Motor neuron (in vitro differentiated cells): ENCODE data around the gene AGPAT4. TPM values are rescaled to one million over a fixed set of nuclear protein-coding genes. Genes with fewer than 3 reads are reported as not detected.
"Not testable (repeated sequence)": the region's sequence is repeated elsewhere in the genome, so short reads cannot be mapped to it uniquely, and the experiment has no call there.

ENCODE experiments used
- ATAC-seq, 8 experiments: fragments of 200-7000 bp; cut with Tn5 transposase; replicated peaks in 6 of 8; 2 replicates each; pipeline ENCODE4 v1.8.0; 2021; ENCODE audit warnings: mild to moderate bottlenecking in 8 of 8, moderate library complexity in 8 of 8
- H3K27ac ChIP-seq, 2 donors: fragments of 250-450 bp; sonication (Bioruptor Pico); 2 replicates each; pipeline ENCODE4 v1.9.0; 2021; ENCODE audit warnings: antibody characterized with exemption in 2 of 2, mild to moderate bottlenecking in 2 of 2, moderate library complexity in 1 of 2
- H3K4me1 ChIP-seq, 2 donors: fragments of 250-450 bp; sonication (Bioruptor Pico); replicated peaks in 1 of 2; 2 replicates each; pipeline ENCODE4 v1.6.1; 2021; ENCODE audit warnings: antibody characterized with exemption in 2 of 2, mild to moderate bottlenecking in 2 of 2, moderate library complexity in 1 of 2
- H3K4me3 ChIP-seq, 5 donors: fragments of 250-450 bp; sonication (Bioruptor Pico); 2 replicates each; pipeline ENCODE4 v1.9.0; 2021; ENCODE audit warnings: antibody characterized with exemption in 5 of 5, mild to moderate bottlenecking in 5 of 5, moderate library complexity in 4 of 5
- WGBS, 10 experiments: fragments of 450-650 bp; shearing (Covaris generic); methylation state at CpG; one replicate each; pipeline ENCODE4 v1.0.0; 2022; 5-methylcytosine and 5-hydroxymethylcytosine counted together
- in situ Hi-C, 9 experiments: fragments of 400-800 bp; cut with MboI; loops; one replicate each; pipeline ENCODE4 v1.15.0; 2021; ENCODE audit warnings: low sequenced_read_pairs in 9 of 9, low pct_unique_long_range_greater_than_20kb in 2 of 9; ENCODE audit not compliant: unreplicated experiment in 9 of 9
- total RNA-seq, 8 experiments: library from RNA; unstranded; fragments of 300-600 nt; gene quantifications; 2 replicates each; pipeline versions ENCODE4 v1.2.3 to v1.2.4, GENCODE V29; 2022

AGPAT4 gene
- total RNA-seq, 8 experiments from 2014 or later = 2.1 to 42.2 (median 18.6) TPM

DNA sequence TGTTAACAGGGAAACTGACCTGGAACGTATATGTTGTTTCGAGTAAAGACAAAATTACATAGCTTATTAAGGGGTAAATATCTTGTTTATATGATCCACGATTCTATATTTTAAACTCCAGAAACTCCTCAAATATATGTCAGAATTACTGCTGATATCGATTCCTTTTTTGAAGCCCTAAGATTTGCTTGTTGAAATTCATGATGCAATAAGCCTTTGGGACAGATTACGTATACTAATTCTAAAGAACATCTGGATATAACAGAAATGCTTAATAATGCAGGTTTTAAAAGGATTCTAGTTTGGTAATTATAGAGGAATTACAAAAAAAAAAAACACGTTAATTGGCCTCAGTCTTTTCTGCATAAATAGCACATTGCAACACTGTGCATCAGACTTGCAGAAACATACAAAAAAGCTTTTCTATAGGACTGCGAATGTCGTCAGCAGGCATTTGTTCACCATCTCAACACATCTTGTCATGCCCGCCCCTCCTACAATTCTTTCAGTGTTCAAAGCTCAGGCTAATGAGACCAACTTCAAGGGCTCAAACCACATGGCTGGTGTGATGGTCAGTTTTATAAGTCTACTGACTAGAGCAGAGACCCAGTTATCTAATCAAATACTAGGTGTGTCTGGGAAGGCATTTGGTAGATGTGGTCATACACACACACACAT, 74.9 kb downstream of the AGPAT4 start:
- Histone ChIP-seq H3K4me3 (no peak overlapping the region), H3K27ac (no peak overlapping the region), H3K4me1 (peaks cover 19 to 30% of the 10 kb centered on the region in 2 donors)
- in situ Hi-C loops = no loop called here
- ATAC-seq = peak in 4 of 8 experiments; percentile 23 to 72 (median 36)
- 74 to 100% (median 91%) methylated on average over 1 to 9 of the region's 9 CpGs for WGBS, 10 experiments

DNA sequence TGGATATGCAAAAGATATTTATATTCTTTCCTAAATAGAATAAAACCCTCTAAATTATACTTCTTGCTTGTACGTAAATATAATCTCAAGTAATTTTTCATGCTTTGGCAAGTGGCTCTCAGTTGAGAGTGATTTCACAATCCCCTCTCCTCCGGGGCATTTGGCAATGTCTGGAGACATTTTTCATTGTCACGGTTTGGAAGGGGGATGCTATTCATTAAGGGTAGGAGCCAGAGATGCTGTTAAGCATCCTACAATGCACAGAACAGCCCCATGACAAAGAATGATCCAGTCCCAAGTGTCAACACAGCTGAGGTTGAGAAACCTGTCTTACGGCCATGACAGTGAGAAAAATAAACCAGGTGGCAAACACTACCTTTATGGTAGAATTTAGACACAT, 75.7 kb downstream of the AGPAT4 start:
- 0 to 97% (median 88%) methylated on average over 1 to 4 of the region's 4 CpGs for WGBS, 10 experiments
- Histone ChIP-seq H3K4me1 (peaks cover 19 to 26% of the 10 kb centered on the region in 2 donors), H3K27ac (no peak overlapping the region), H3K4me3 (no peak overlapping the region)
- ATAC-seq = no peak
- in situ Hi-C loops = no loop called here

DNA sequence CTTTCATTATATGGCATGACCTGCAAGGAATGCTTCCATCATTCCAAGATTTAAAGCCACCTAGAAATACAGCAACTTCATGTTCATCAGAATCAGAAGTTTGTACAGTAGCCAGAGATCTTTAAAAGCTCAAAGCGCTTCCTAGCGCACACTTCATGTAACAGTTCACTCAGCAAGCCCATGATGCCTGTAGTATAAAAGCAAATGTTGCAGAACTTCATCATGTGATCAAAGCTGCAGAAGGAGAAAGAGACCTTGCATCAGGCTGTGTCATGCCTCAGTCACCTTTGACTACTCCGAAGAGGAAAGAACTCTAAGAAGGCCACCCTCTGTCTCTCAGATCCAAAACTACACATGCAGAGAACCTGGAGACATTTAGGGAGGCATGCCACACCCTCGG, 78.5 kb downstream of the AGPAT4 start:
- WGBS, 10 experiments = 92 to 100% (median 100%) methylated on average over 1 to 4 of the region's 4 CpGs; no CpG with 5 or more reads in 3 of the 10 experiments
- in situ Hi-C loops = no loop called here
- peak in 3 of 8 experiments; percentile 34 to 61 (median 50) for ATAC-seq
- Histone ChIP-seq H3K4me3 (no peak overlapping the region), H3K4me1 (peaks cover 11 to 12% of the 10 kb centered on the region in 2 donors), H3K27ac (no peak overlapping the region)

DNA sequence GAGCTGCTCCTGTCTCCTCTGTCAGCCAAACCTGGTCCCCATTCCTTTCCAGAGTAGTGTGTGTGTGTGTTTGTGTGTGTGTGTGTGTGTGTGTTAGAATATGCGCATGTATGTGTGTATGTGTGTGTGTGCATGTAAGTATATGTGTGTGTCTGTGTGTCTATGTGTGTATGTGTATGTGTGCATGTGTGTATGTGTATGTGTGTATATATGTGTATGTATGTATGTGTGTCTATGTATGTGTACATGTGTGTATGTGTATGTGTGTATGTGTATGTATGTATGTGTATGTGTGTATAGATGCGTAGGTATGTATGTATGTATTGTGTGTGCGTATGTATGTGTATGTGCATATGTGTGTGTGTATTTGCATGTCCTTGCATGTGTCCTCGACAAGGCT, 79.5 kb downstream of the AGPAT4 start:
- no peak for ATAC-seq
- WGBS, 10 experiments = 60 to 96% (median 93%) methylated on average over 2 to 3 of the region's 4 CpGs; no CpG with 5 or more reads in 5 of the 10 experiments
- Histone ChIP-seq H3K27ac (no peak overlapping the region), H3K4me3 (no peak overlapping the region), H3K4me1 (peaks cover 1 to 2% of the 10 kb centered on the region in 2 donors)
- in situ Hi-C loops = no loop called here

DNA sequence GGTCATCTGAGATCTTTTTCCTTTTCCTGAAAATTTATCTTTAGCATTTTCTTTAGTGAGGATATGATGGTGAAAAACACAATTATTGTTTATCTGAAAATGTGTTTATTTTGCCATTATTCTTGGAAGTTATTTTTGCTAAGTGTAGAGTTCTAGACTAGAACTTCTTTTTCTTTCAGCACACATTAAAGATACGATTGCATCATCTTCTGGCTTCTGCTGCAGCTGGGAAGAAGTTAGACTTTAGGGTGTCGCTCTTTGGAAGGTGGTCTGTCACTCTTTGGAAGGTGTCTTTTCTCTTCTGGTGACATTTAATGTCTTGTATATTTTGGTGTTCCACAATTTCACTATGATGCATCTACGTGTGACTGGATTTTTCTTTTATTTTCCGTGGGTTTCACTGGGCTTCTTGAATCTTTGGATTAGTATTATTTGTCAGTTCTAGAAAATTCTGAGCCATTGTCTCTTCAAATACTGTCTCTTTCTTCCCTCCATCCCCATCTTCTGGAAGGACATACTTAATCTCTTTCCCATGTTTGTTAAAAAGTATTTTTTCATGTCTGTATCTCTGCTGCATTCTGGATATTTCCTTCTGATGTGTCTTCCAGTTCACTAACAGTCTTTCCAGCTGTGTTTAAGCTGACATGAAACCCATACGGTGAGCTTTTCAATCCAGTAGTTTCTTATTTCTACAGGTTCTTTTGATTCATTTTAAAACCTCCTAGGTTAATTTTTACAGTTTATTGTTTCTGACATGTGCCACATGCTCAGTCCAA, 81.0 kb downstream of the AGPAT4 start:
- Histone ChIP-seq H3K4me1 (no peaks in the 10 kb centered on the region), H3K4me3 (no peak overlapping the region), H3K27ac (no peak overlapping the region)
- in situ Hi-C loops = no loop called here
- ATAC-seq = no peak
- 80 to 100% (median 95%) methylated on average over 2 to 5 of the region's 5 CpGs for WGBS, 10 experiments

DNA sequence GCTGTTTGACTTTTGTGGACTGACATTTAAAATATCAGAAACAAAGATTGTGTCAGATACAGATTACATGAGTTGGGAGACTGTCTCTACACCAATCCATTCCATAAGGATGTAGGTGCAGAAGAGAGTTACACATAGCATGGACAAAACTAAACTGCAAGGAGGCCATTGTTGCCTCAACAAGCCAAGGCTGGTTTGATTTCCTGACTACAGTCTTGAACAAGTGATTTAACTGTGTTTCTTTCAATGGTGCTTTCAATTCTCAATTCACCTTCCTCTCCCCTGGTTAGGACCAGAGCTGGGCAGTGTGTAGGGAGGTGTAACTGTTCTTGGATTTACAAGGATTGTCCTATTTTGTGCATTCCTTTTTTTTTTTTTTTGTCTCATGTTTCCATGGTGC, 82.2 kb downstream of the AGPAT4 start:
- in situ Hi-C loops = no loop called here
- no peak overlapping the region for H3K4me3 ChIP-seq
- H3K27ac ChIP-seq = no peak overlapping the region
- no peaks in the 10 kb centered on the region for H3K4me1 ChIP-seq
- no peak for ATAC-seq

DNA sequence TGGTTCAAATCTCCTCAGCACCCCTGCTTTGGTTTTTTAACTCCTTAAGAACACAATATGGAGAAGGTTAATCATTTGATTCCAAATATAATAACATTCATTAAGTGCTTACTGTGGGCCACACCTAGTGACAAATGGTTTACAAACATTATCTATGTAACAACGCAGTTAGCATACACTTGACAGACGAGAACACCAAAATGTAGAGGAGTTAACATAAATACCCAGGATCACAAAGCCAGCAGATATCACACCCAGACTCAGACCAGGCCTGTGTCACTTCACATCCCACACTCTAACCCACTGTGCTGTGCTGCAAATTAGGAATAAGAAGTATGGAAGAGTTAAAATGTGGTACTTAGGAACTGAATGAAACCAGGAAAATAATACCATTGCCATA, 82.9 kb downstream of the AGPAT4 start:
- WGBS, 10 experiments = 0 to 100% (median 92%) methylated on average over 1 to 2 of the region's 2 CpGs; no CpG with 5 or more reads in 2 of the 10 experiments
- H3K4me1 ChIP-seq = no peaks in the 10 kb centered on the region
- H3K4me3 ChIP-seq = no peak overlapping the region
- no peak overlapping the region for H3K27ac ChIP-seq
- ATAC-seq = peak in 3 of 8 experiments; percentile 25 to 94 (median 75)
- in situ Hi-C loops = no loop called here

DNA sequence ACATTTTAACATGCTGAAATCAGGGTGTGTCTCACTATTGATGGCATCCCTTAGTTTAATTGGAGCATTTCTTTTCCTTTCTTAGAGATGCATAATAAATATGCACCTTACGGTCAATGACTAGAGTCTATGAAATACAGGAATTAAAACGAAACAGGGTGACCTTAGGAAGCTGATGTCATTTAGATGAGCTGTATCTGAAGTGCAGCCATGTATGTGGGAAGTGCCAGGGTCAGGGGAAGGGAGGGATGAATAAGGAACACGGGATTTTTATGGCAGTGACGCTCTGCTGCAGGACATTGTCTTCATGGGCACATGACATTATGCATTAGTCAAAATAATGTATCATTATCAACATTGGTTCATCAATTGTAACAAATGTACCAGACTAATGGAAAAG, 84.0 kb downstream of the AGPAT4 start:
- in situ Hi-C loops = no loop called here
- ATAC-seq = peak in 3 of 8 experiments; percentile 77 to 95 (median 90)
- no peaks in the 10 kb centered on the region for H3K4me1 ChIP-seq
- no peak overlapping the region for H3K4me3 ChIP-seq
- WGBS, 10 experiments = 46 to 100% (median 88%) methylated on average over 1 to 4 of the region's 4 CpGs
- H3K27ac ChIP-seq = no peak overlapping the region

DNA sequence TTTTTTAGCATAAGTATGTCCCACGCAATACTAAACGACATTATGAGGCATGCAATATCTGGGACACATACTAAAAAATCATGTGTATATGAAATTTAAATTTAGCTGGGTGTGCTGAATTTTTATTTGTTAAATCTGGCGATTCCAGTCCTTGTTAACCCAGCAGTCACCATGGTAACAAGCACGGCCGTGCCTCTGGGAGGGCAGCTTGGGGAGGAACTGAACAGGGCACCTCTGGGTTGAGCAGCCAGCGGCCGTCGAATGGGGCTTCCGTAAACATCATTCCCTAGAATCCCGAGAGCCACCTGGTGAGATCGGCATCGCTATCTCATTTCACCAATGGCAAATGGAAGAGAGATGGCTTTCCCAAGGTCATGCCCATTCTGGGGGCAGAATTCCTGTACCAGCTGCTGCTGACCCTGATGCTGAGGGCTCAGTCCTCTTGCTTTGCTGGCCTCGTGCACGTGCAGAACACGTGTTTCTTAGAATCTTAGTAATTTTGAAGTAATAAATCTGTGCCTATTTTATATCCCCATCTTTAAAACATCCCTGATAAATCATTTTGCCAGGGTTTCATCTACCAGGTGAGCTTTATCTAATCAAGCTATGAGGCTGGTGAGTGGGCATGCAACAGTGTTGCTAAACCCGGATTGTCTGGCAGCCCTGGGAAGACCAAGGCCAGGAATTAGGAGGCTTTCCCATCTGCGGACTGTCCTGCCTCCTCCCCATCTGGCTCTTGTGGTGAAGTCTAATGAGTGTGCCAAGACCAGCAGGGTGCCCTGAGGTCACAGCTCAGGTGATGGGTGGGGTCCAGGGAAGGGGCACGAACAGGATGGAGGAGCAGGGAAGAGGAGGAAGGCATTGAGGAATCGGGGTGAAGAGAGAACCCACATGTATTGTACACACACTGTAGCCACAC, 85.1 kb downstream of the AGPAT4 start:
- WGBS, 10 experiments = 86 to 100% (median 96%) methylated on average over 2 to 16 of the region's 19 CpGs; no CpG with 5 or more reads in 1 of the 10 experiments
- Histone ChIP-seq H3K4me1 (no peaks in the 10 kb centered on the region), H3K4me3 (no peak overlapping the region), H3K27ac (no peak overlapping the region)
- no peak for ATAC-seq
- in situ Hi-C loops = no loop called here

DNA sequence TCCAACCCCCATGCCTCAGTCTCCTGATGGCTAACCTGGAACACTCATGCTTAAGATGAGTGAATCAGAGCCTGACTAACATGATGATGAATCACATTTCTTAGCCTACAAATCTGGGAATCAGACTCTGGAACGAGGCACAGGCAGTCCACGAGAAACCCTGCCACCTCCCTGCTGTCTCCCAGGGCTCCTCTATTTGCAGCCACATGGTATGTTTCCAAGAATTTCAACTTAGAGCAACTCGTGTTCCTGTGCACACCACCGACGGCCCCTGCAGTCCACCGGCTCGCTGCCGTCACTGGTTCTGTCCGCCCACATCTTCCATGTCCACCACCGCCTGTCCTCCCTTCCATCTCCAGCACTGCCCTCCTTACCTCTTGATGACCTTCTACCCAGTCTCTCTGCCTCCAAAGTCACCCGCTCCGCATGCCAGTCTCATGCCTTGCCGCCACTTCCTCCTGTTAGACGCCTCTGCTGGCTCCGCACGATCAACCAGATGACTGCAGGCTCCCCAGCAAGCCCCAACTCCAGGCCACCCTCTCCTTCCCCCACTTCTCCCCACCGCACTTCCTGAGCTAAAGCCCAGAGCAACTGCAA, 87.6 kb downstream of the AGPAT4 start:
- no peaks in the 10 kb centered on the region for H3K4me1 ChIP-seq
- no peak overlapping the region for H3K4me3 ChIP-seq
- in situ Hi-C loops = no loop called here
- H3K27ac ChIP-seq = no peak overlapping the region
- ATAC-seq = peak in 2 of 8 experiments; percentile 43 to 72
- WGBS, 10 experiments = 39 to 100% (median 88%) methylated on average over 1 to 11 of the region's 17 CpGs; no CpG with 5 or more reads in 5 of the 10 experiments

DNA sequence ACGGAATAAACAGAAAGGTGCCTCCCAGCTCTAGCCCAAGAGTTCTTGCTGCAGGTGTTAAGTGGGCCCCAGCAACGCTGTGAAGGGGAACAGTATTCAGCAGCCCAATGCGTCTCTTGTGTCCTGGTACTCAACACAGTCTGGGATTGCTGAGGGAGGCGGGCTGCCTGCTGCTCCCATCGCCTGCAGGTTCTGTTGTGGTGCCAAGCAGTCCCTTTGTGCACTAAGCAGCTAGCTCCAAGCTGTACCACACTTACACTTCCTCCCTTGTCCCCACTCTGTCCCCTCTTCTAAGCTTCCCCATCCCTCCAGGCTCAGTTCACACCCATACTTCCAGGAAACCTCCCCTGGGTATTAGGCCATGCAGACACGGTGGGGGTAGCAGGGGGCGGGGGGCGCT, 92.7 kb downstream of the AGPAT4 start:
- H3K27ac ChIP-seq = no peak overlapping the region
- no peak overlapping the region for H3K4me3 ChIP-seq
- WGBS, 10 experiments = 20 to 100% (median 90%) methylated on average over 1 to 6 of the region's 8 CpGs; no CpG with 5 or more reads in 2 of the 10 experiments
- no peaks in the 10 kb centered on the region for H3K4me1 ChIP-seq
- in situ Hi-C loops = no loop called here
- no peak for ATAC-seq

DNA sequence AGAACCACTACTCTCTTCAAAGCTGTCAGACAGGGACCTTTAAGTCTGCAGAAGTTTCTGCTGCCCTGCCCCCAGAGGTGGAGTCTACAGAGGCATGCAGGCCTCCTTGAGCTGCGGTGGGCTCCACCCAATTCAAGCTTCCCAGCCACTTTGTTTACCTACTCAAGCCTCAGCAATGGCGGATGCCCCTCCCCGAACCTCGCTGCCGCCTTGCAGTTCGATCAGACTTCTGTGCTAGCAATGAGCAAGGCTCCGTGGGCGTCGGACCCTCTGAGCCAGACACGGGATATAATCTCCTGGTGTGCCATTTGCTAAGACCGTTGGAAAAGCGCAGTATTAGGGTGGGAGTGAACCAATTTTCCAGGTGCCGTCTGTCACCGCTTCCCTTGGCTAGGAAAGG, 95.7 kb downstream of the AGPAT4 start:
- WGBS, 10 experiments = 94 to 100% (median 100%) methylated on average over 1 to 13 of the region's 14 CpGs; no CpG with 5 or more reads in 5 of the 10 experiments
- H3K4me1 ChIP-seq, H3K27ac ChIP-seq, ATAC-seq, H3K4me3 ChIP-seq, in situ Hi-C loops: not testable (repeated sequence)
